ENCODE measurements around the gene POGZ. TPM values are rescaled to one million over a fixed set of nuclear protein-coding genes. Genes with fewer than 3 reads are reported as not detected.

Gene POGZ
- total RNA-seq, 4 donors from 2014 or later = 16.1 to 45.6 (median 30.4) TPM

- WGBS, 2 donors = 90 to 100% methylated on average over 1 to 2 of the region's 3 CpGs
- H3K4me1 ChIP-seq = no peaks in the 10 kb centered on the region
- intact Hi-C loops (cut with DNase I) = no loop called here
- DNase-seq = no peak
- TF ChIP-seq CTCF (IDR thresholded peaks at IDR 0.05) (no peak), POLR2A (IDR thresholded peaks at IDR 0.05) (no peak)
- H3K36me3 ChIP-seq = peaks cover 0 to 51% (median 0%) of the 10 kb centered on the region in 3 donors
- H3K4me3 ChIP-seq = no peak overlapping the region
- H3K9me3 ChIP-seq = peaks cover 0 to 11% (median 9%) of the 10 kb centered on the region in 3 donors
- no peaks in the 10 kb centered on the region for H3K27me3 ChIP-seq
- H3K27ac ChIP-seq = no peak overlapping the region
Measured at GRCh38 chr1:151362308-151363155, 96.8 kb downstream of the POGZ start.

- H3K4me1 ChIP-seq = no peaks in the 10 kb centered on the region
- H3K4me3 ChIP-seq = no peak overlapping the region
- intact Hi-C loops (cut with DNase I) = no loop called here
- no peak overlapping the region for H3K27ac ChIP-seq
- peaks cover 0 to 47% (median 0%) of the 10 kb centered on the region in 3 donors for H3K36me3 ChIP-seq
- no peaks in the 10 kb centered on the region for H3K27me3 ChIP-seq
- DNase-seq = no peak
- TF ChIP-seq POLR2A (IDR thresholded peaks at IDR 0.05) (no peak), CTCF (IDR thresholded peaks at IDR 0.05) (no peak)
- H3K9me3 ChIP-seq = peaks cover 0 to 11% (median 9%) of the 10 kb centered on the region in 3 donors
Measured at GRCh38 chr1:151361883-151362282, 97.4 kb downstream of the POGZ start.

DNA sequence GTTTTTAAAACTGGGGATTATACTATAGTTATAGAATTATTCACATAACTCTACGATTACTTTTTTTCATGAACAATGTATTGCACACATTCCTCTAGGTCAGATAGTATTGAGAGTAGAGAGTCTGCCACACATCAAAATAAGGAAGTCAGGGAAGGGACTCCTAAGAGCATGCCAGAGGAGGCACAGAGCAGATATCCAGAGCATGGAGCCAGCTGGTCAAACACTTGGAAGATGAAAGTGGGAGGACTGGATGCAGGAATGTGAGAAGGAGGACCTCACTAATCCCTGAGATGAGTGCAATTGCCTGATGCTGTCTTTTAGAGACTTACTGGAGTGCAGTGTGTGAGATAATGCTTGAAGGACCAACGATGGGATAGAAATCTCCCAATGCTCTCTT, 102.6 kb downstream of the POGZ start:
- H3K27ac ChIP-seq = no peak overlapping the region
- no peaks in the 10 kb centered on the region for H3K36me3 ChIP-seq
- intact Hi-C loops (cut with DNase I) = no loop called here
- no peaks in the 10 kb centered on the region for H3K4me1 ChIP-seq
- WGBS, 2 donors = 48 to 58% methylated on average over 2 of the region's 2 CpGs
- no peak overlapping the region for H3K4me3 ChIP-seq
- no peaks in the 10 kb centered on the region for H3K27me3 ChIP-seq
- no peak for DNase-seq
- TF ChIP-seq CTCF (IDR thresholded peaks at IDR 0.05) (no peak), POLR2A (IDR thresholded peaks at IDR 0.05) (no peak)
- peaks cover 0 to 5% (median 0%) of the 10 kb centered on the region in 3 donors for H3K9me3 ChIP-seq

Small RNA genes lying within 50 kb of the gene (small RNA-seq; reads per million reads assigned to genes)
- 0.78 to 3.8 (median 2.4) reads per million in 4 donors for gene RNY4P25

Other genes with a start within 250 kb of the POGZ start
- gene PSMD4, start 204.8 kb downstream of the POGZ start, total RNA-seq = 100 to 1,000 TPM in 3 of 4 donors, 10 to 100 TPM in 1; 78.2 to 117 (median 109) TPM
- 10 to 100 TPM; 16.5 to 28.5 (median 18.3) TPM for gene ZNF687, start 177.2 kb downstream of the POGZ start, total RNA-seq
- 10 to 100 TPM; 34.0 to 63.4 (median 56.0) TPM for gene PI4KB, start 132.1 kb downstream of the POGZ start, total RNA-seq
- 10 to 100 TPM; 13.2 to 59.6 (median 24.5) TPM for gene RFX5, start 112.2 kb downstream of the POGZ start, total RNA-seq
- gene SELENBP1, start 86.8 kb downstream of the POGZ start, total RNA-seq = 10 to 100 TPM in 3 of 4 donors, 1 to 10 TPM in 1; 6.3 to 38.3 (median 28.3) TPM
- gene PSMB4, start 59.9 kb downstream of the POGZ start, total RNA-seq = 100 to 1,000 TPM; 114 to 203 (median 186) TPM
- 10 to 100 TPM in 3 of 4 donors, 1 to 10 TPM in 1; 3.3 to 26.1 (median 15.1) TPM for gene CGN, start 51.9 kb upstream of the POGZ start, total RNA-seq
- 10 to 100 TPM; 18.1 to 41.8 (median 32.8) TPM for gene TUFT1, start 80.8 kb upstream of the POGZ start, total RNA-seq
- gene SNX27, start 152.6 kb upstream of the POGZ start, total RNA-seq = 10 to 100 TPM; 15.0 to 30.3 (median 17.3) TPM

Data from esophagus squamous epithelium (tissue), 5 donors.